WI38 (cell line): ENCODE data around the gene KRT86.

Experiments used
- H3K4me3 ChIP-seq: 2 replicates; pipeline ENCODE4 v1.5.1; 2011; ENCODE audit warnings: low read depth, mild to moderate bottlenecking, control low read depth, low read length
- TF ChIP-seq, protein P1 (sequence below): IDR thresholded peaks from 2 replicates; pipeline ENCODE4 v1.5.1; 2012; ENCODE audit warnings: low read depth, mild to moderate bottlenecking, control low read depth, low read length

The KRT86 gene

DNA sequence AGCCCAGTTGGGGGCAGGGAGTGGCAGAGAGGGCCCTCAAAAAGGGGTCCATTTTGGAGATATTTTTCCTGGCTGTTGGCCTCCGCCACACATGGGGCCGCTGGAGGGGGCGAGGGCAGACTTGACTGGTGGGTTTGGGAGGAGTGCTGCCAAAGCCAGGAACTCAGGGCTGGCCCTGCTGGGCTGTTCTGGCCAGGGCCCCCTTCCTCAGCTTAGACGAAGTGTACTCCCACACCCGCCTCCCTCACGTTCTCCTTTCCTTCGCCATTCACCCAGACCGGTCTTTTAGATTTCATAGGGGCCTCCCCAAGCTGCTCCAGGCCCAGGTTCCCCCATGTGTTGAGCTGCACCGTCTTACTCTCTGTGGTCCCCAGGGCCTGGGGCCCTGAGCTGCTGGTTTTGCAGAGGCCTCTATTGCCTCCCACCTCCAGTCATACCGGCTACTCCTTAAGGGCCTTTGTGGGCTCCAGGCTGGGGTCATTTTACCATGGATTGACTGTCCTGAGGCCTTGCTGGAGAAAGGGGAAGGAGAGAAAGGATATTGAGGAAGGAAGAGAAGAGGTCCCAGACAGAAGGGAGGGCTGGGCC is 40.1 kb upstream of the KRT86 start:
- no peak overlapping the region for H3K4me3 ChIP-seq
- TF ChIP-seq, protein P1, sequence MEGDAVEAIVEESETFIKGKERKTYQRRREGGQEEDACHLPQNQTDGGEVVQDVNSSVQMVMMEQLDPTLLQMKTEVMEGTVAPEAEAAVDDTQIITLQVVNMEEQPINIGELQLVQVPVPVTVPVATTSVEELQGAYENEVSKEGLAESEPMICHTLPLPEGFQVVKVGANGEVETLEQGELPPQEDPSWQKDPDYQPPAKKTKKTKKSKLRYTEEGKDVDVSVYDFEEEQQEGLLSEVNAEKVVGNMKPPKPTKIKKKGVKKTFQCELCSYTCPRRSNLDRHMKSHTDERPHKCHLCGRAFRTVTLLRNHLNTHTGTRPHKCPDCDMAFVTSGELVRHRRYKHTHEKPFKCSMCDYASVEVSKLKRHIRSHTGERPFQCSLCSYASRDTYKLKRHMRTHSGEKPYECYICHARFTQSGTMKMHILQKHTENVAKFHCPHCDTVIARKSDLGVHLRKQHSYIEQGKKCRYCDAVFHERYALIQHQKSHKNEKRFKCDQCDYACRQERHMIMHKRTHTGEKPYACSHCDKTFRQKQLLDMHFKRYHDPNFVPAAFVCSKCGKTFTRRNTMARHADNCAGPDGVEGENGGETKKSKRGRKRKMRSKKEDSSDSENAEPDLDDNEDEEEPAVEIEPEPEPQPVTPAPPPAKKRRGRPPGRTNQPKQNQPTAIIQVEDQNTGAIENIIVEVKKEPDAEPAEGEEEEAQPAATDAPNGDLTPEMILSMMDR = no peak

DNA sequence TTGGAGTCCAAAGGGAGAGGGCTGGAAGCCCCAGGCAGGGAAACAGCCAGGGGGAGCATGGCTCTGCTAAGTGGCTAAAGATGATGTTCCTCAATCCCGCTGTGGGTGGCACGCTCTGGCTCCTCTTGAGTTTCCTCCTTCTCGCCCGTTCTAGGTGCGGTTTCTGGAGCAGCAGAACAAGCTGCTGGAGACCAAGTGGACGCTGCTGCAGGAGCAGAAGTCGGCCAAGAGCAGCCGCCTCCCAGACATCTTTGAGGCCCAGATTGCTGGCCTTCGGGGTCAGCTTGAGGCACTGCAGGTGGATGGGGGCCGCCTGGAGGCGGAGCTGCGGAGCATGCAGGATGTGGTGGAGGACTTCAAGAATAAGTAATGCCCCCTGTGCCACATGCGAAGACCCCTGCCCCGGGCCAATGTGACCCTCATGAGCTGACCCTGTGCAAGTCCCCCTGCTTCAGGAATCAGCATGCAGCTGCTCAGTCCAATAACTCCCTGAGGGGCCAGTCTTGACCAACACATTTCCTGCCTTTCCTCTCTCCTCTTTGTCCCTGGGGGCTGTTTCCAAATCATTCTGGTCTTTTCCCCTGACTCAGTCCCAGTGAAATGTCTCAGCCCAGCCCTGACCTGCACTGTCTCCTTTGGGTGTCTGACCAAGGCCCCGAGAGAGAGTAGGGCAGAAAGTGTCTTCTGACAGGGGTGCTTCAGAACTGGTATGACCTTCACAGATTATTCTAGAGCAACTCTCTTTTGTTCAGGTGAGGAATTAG is 39.3 kb upstream of the KRT86 start:
- H3K4me3 ChIP-seq = no peak overlapping the region
- TF ChIP-seq, protein P1 = no peak

DNA sequence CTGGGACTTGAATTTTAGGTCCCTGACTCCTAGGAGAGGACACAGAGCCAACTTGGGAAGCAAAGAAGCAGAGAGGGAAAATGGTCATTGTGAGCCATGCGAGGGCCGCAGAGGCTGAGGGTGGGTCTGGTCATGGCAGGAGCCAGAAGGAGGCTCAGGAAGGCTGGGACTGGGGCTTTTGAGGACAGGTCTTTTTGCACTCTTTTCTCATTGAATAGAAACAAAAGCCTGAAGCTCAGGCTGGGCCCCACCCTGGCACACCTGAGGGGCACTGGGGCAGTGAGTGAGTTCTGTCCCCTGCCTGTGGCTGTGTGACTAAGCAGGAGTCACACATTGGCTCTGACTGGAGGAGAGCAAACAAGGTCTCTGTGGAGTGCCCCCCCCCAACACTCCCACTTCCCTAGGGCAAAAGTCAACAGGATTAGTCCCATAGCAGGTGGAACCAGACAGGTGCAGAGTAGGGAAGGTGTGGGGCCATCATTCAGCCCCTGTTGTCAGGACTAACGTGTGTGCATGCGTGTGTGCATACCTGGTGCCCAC is 38.6 kb upstream of the KRT86 start:
- no peak overlapping the region for H3K4me3 ChIP-seq
- TF ChIP-seq, protein P1 = no peak

DNA sequence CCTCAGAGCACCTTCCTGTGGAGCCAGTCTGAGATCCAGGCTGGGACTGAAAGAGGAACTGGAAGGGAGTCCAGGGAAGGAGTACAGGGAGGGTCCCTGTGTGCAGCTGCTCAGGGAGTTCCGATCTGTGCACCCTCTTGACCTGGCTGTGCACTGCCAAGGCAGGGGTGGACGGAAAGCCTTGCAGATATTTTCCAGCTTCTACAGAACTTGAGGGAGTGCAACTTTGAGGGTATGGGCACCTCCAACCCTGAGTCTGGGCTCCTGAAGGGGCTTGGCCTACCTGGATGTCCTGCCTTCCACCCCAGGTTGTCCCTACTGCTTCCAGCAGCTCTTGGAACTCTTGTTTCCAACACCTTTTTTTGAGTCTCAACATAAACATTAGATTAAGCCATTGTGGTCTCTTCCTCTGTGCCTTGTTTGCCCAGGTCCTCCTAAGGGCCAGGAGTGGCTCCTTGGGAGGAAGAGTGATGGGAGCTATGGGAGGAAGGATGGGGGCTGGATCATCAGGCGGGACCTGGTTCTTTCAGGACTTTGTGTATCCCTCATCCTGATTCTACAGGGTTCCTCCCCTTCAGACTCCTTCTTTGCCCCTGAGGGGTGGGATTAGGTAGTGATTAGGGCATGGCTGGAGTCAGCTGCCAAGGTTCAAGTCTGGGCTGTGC is 37.9 kb upstream of the KRT86 start:
- TF ChIP-seq, protein P1 = no peak
- H3K4me3 ChIP-seq = no peak overlapping the region

DNA sequence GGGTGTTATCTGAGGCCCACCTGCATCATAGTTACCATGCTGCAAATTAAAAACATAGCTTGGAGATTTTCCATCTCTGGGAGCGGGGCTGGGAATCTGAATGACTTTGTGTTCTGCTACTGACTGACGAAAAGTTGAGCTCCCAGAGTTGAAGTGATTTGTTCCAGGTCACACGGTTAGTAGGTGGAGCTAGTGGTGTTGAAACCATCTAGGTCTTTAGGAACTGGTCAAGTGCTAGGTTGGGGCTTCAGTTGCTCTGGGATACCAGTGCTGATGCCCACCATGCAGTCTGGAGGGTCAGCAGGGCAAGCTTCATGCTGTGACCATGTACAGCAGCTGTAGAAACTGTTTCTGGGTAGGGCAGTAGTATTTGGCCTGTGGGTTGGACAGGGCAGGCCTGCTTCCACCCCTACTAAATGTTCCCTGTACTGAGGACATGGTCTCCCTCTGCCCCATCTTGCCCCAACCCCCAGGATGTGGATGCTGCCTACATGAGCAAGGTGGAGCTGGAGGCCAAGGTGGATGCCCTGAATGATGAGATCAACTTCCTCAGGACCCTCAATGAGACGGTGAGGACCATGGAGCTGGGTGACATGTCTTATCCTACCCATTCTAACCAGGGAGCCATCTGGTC is 36.1 kb upstream of the KRT86 start:
- TF ChIP-seq, protein P1 = no peak
- no peak overlapping the region for H3K4me3 ChIP-seq

DNA sequence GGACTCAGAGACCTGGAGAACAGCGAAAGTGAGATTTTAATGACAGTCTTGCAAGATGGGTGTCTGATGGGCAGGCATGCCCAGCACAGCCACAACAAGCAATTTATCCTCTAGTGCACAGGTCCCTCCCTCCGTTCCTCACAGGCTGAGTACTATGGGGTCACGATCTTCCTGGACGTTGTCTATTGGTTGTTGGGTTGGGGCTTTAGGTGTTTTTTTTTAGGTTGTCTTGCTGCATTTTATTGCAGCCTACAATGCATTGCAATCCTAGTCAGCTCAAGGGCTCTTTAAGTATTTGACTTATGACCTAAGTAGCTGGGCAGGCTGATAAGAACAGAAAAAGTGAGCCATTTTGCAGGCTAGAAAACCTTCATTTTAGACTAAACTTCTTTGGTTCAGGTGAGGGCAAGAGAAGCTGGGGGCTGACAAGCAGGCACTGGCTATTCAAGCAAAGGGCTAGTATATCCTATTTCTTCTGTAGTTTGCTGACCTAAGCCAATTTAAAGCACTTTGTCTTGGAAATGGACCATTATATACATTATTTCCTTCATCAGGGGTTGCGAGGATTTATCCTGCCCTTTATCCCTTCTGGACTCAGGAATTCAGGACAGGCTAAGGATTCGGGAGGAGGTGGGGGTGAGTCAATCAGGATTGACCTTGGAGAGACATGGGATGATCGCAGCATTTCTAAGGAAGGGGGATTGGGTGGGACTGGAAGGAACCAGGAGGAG is 35.4 kb upstream of the KRT86 start:
- TF ChIP-seq, protein P1 = no peak
- H3K4me3 ChIP-seq = no peak overlapping the region
